SK-N-SH (cell line): ENCODE results near the gene TUBA8.

Experiments
- CTCF ChIP-seq: fragments of 200-600 bp; sonication (generic); IDR thresholded peaks from 2 replicates; pipeline ENCODE4 v1.6.1; 2017; ENCODE audit warnings: antibody characterized with exemption, mild to moderate bottlenecking, moderate library complexity
- EZH2phosphoT487 ChIP-seq: fragments of 200-600 bp; sonication (generic); IDR thresholded peaks from 2 replicates; pipeline ENCODE4 v1.6.1; 2017; ENCODE audit warnings: low read depth, mixed run types, mild to moderate bottlenecking, antibody characterized with exemption, moderate library complexity, borderline replicate concordance
- FOSL2 ChIP-seq: IDR thresholded peaks from 2 replicates; pipeline ENCODE4 v1.4.0; 2012; ENCODE audit warnings: low read depth, mild to moderate bottlenecking, moderate library complexity, borderline replicate concordance
- POLR2AphosphoS5 ChIP-seq: IDR thresholded peaks from 2 replicates; pipeline ENCODE4 v1.6.1; 2012; ENCODE audit warnings: low read depth, low read length
- RXRA ChIP-seq: IDR thresholded peaks from 2 replicates; pipeline ENCODE4 v1.4.0; 2012; ENCODE audit warnings: low read depth, mild to moderate bottlenecking, borderline replicate concordance
- TAF1 ChIP-seq: IDR thresholded peaks from 2 replicates; pipeline ENCODE4 v1.6.1; 2012; ENCODE audit warnings: low read depth, mild to moderate bottlenecking, low read length, moderate library complexity, borderline replicate concordance
- USF2 ChIP-seq: fragments of 150-350 bp; IDR thresholded peaks from 2 replicates; pipeline ENCODE4 v1.6.1; 2017; ENCODE audit warnings: antibody characterized with exemption, low read length, low read depth, borderline replicate concordance
- TF ChIP-seq, protein P1 (sequence below): fragments of 150-350 bp; IDR thresholded peaks from 2 replicates; pipeline ENCODE4 v1.6.1; 2016; ENCODE audit warnings: mild to moderate bottlenecking, low read depth, low read length

DNA sequence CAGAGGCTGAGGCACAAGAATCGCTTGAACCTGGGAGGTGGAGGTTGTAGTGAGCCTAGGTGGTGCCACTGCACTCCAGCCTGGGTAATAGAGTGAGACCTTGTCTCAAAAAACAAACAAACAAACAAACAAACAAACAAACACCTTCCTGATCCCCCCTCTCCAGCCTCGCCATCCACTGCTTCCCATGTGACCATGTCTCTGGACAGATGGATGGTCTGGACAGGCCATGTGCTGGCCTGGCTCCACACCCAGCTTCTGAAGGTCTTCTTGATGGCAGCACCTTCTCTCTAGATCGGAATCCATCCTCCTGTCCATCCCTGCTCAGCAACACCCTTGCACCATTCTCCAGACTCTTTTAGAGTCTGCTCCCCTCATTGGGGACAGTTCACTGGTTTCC, 43.5 kb upstream of the TUBA8 start:
- no peak for TF ChIP-seq CTCF
- no peak for TF ChIP-seq USF2
- TF ChIP-seq POLR2AphosphoS5: no peak
- TF ChIP-seq TAF1: no peak
- TF ChIP-seq RXRA: no peak
- TF ChIP-seq EZH2phosphoT487: no peak
- no peak for TF ChIP-seq FOSL2
- TF ChIP-seq, protein P1, sequence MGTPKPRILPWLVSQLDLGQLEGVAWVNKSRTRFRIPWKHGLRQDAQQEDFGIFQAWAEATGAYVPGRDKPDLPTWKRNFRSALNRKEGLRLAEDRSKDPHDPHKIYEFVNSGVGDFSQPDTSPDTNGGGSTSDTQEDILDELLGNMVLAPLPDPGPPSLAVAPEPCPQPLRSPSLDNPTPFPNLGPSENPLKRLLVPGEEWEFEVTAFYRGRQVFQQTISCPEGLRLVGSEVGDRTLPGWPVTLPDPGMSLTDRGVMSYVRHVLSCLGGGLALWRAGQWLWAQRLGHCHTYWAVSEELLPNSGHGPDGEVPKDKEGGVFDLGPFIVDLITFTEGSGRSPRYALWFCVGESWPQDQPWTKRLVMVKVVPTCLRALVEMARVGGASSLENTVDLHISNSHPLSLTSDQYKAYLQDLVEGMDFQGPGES: no peak
